HCT116 (cell line): ENCODE data around the gene MAPK8.

Experiments
- CTCF ChIP-seq, 3 experiments: fragments of 200-600 bp in 1 of 3; sonication (generic) in 1 of 3; IDR thresholded peaks in 2 of 3; conservative IDR thresholded peaks in 1 of 3; 2 replicates each; pipeline ENCODE4 v1.5.1; 2012 to 2017; ENCODE audit warnings: low read depth in 2 of 3, low read length in 2 of 3, antibody characterized with exemption in 1 of 3, borderline replicate concordance in 1 of 3, control low read depth in 1 of 3, mild to moderate bottlenecking in 1 of 3, mixed read lengths in 1 of 3, mixed run types in 1 of 3, moderate library complexity in 1 of 3; ENCODE audit not compliant: insufficient read depth in 1 of 3
- POLR2A ChIP-seq: IDR thresholded peaks from 2 replicates; pipeline ENCODE4 v1.7.0; 2011; ENCODE audit warnings: borderline replicate concordance; ENCODE audit not compliant: insufficient read depth, insufficient read length; ENCODE audit errors: extremely low read depth
- TF ChIP-seq, protein P1 (sequence below): IDR thresholded peaks from 2 replicates; pipeline ENCODE4 v1.6.1; 2012

- no peak for TF ChIP-seq CTCF (IDR thresholded peaks at IDR 0.05 in 2 of 3, conservative IDR thresholded peaks at IDR 0.05 in 1 of 3; ENCODE audit: borderline replicate concordance in 1 of 3, insufficient read depth in 1 of 3, low read depth in 2 of 3, low read length in 2 of 3)
- TF ChIP-seq POLR2A = no peak
- TF ChIP-seq, protein P1, sequence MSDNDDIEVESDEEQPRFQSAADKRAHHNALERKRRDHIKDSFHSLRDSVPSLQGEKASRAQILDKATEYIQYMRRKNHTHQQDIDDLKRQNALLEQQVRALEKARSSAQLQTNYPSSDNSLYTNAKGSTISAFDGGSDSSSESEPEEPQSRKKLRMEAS = no peak
Measured at GRCh38 chr10:48391994-48392393, 85.5 kb downstream of the MAPK8 start.
